K562 (cell line): ENCODE measurements around the gene XKRX. TPM values are rescaled to one million over a fixed set of nuclear protein-coding genes. Genes with fewer than 3 reads are reported as not detected.

Source experiments
- ATAC-seq: fragments of 200-7000 bp; cut with Tn5 transposase; 3 replicates; pipeline ENCODE4 v1.9.1; 2020; ENCODE audit warnings: moderate library complexity
- BruUV-seq: library from RNA; stranded (reverse); fragments of 400-500 nt; replicated peaks from 2 replicates; lab custom pipeline; 2021; lab: Mats Ljungman, UMichigan
- CTCF ChIA-PET: fragments of 300-600 bp; formaldehyde crosslinking; extraction: SDS; loops from one replicate; lab custom pipeline; 2021; ENCODE audit warnings: low intra/inter-chr PET ratio; lab: Yijun Ruan, JAX
- POLR2A ChIA-PET: fragments of 300-600, 350-650 bp; sonication (Branson Sonifier 250); formaldehyde crosslinking; extraction: SDS; loops from one replicate; lab custom pipeline; 2021; ENCODE audit warnings: antibody characterized with exemption, inconsistent platforms; lab: Yijun Ruan, JAX
- DNase-seq, 4 experiments: peaks; one replicate each; pipeline versions ENCODE4 v3.0.0 to v3.0.0-alpha.2; 2011 to 2018; ENCODE audit warnings: low spot score in 3 of 4, mixed read lengths in 3 of 4; ENCODE audit errors: extremely low read depth in 1 of 4
- FAIRE-seq: peaks from 2 replicates; lab custom pipeline; 2011; peaks lifted over from hg19 to GRCh38; lab: Jason Lieb, UNC
- H2AFZ ChIP-seq: 2 replicates; pipeline ENCODE4 v1.6.0; 2011; ENCODE audit warnings: low read depth, low read length, control low read depth, inconsistent platforms
- H3K27ac ChIP-seq: fragments of 200-600 bp; 3 replicates; pipeline ENCODE4 v1.8.0; 2011; ENCODE audit warnings: low read depth, mild to moderate bottlenecking, control low read depth, inconsistent platforms, low read length, moderate library complexity, mixed read lengths; ENCODE audit errors: extremely low read depth
- H3K27me3 ChIP-seq, 2 experiments: fragments of 300-600 bp in 1 of 2; 2 replicates in 1 of 2; 3 replicates in 1 of 2; pipeline versions ENCODE4 v1.6.0 to v1.8.0; 2011; ENCODE audit warnings: inconsistent platforms in 2 of 2, low read length in 2 of 2, mild to moderate bottlenecking in 1 of 2, mixed read lengths in 1 of 2, moderate library complexity in 1 of 2; ENCODE audit not compliant: control insufficient read depth in 2 of 2, insufficient read depth in 2 of 2
- H3K36me3 ChIP-seq: fragments of 300-600 bp; 3 replicates; pipeline ENCODE4 v1.8.0; 2011; ENCODE audit warnings: mild to moderate bottlenecking, low read length, inconsistent platforms; ENCODE audit not compliant: control insufficient read depth, insufficient read depth
- H3K4me1 ChIP-seq, 2 experiments: fragments of 200-600 bp in 1 of 2; replicated peaks in 1 of 2; 2 replicates in 1 of 2; 3 replicates in 1 of 2; pipeline versions ENCODE4 v1.5.1 to v1.8.0; 2011; ENCODE audit warnings: inconsistent platforms in 2 of 2, low read length in 2 of 2, mild to moderate bottlenecking in 1 of 2, mixed read lengths in 1 of 2, moderate library complexity in 1 of 2; ENCODE audit not compliant: control insufficient read depth in 2 of 2, insufficient read depth in 2 of 2
- H3K4me2 ChIP-seq: 2 replicates; pipeline ENCODE4 v1.6.1; 2011; ENCODE audit warnings: low read length, control low read depth, inconsistent platforms, mixed read lengths; ENCODE audit not compliant: insufficient read depth
- H3K4me3 ChIP-seq: fragments of 200-600 bp; sonication (generic), shearing (Covaris generic); 2 replicates; pipeline ENCODE4 v1.5.1; 2016; ENCODE audit warnings: control low read depth, inconsistent platforms
- H3K79me2 ChIP-seq: fragments of 200-600 bp; 3 replicates; pipeline ENCODE4 v1.8.0; 2011; ENCODE audit warnings: low read length, inconsistent platforms; ENCODE audit not compliant: control insufficient read depth, insufficient read depth
- H3K9ac ChIP-seq, 2 experiments: 2 replicates each; pipeline versions ENCODE4 v1.6.0 to v1.6.1; 2011; ENCODE audit warnings: low read depth in 2 of 2, low read length in 2 of 2, control low read depth in 1 of 2, inconsistent platforms in 1 of 2, mild to moderate bottlenecking in 1 of 2, mixed read lengths in 1 of 2; ENCODE audit not compliant: insufficient read depth in 1 of 2
- H3K9me1 ChIP-seq: one replicate; pipeline ENCODE4 v1.6.0; 2011; ENCODE audit warnings: inconsistent platforms, mild to moderate bottlenecking, low read length, moderate library complexity; ENCODE audit not compliant: control insufficient read depth, insufficient read depth
- H3K9me3 ChIP-seq: replicated peaks from 2 replicates; pipeline ENCODE4 v1.5.1; 2011; ENCODE audit warnings: low read depth, low read length, inconsistent platforms; ENCODE audit not compliant: control insufficient read depth, insufficient read depth
- H4K20me1 ChIP-seq: replicated peaks from 2 replicates; pipeline ENCODE4 v1.6.1; 2011; ENCODE audit warnings: low read length, inconsistent platforms, mixed read lengths; ENCODE audit not compliant: control insufficient read depth, insufficient read depth
- ETS2 ChIP-seq: IDR thresholded peaks from 2 replicates; pipeline ENCODE4 v1.6.1; 2016; ENCODE audit warnings: borderline replicate concordance, missing genetic modification characterization, mild to moderate bottlenecking, moderate library complexity, missing compliant biosample characterization; ENCODE audit not compliant: poor library complexity, severe bottlenecking
- HDAC3 ChIP-seq: fragments of 450-650 bp; IDR thresholded peaks from 2 replicates; pipeline ENCODE4 v1.6.1; 2018; ENCODE audit warnings: borderline replicate concordance, mild to moderate bottlenecking, moderate library complexity; ENCODE audit not compliant: partially characterized antibody
- MYNN ChIP-seq, 2 experiments: sonication (generic); formaldehyde crosslinking in 1 of 2; IDR thresholded peaks; 2 replicates each; pipeline versions ENCODE4 v1.5.0 to v1.6.1; 2016 to 2020; ENCODE audit warnings: antibody characterized with exemption in 1 of 2, missing genetic modification reagents in 1 of 2
- NFATC3 ChIP-seq: fragments of 450-650 bp; IDR thresholded peaks from 2 replicates; pipeline ENCODE4 v1.6.1; 2017; ENCODE audit warnings: mild to moderate bottlenecking
- NR2C1 ChIP-seq, 2 experiments: fragments of 450-650 bp; IDR thresholded peaks; 2 replicates each; pipeline ENCODE4 v1.6.1; 2017; ENCODE audit warnings: mild to moderate bottlenecking in 2 of 2, antibody characterized with exemption in 1 of 2, inconsistent platforms in 1 of 2, missing compliant biosample characterization in 1 of 2, missing genetic modification characterization in 1 of 2
- NUFIP1 ChIP-seq: fragments of 450-650 bp; IDR thresholded peaks from 2 replicates; pipeline ENCODE4 v1.6.1; 2018; ENCODE audit not compliant: partially characterized antibody
- SIN3B ChIP-seq: fragments of 450-650 bp; IDR thresholded peaks from 2 replicates; pipeline ENCODE4 v1.6.1; 2017; ENCODE audit warnings: low read depth, mild to moderate bottlenecking, moderate library complexity
- TEAD1 ChIP-seq, 2 experiments: fragments of 450-650 bp in 1 of 2; sonication (generic) in 1 of 2; formaldehyde crosslinking; IDR thresholded peaks; 2 replicates each; pipeline versions ENCODE4 v1.4.0 to v1.8.0; 2020 to 2022; ENCODE audit warnings: mild to moderate bottlenecking in 2 of 2, missing genetic modification reagents in 1 of 2
- ZNF140 ChIP-seq: fragments of 250-450 bp; sonication (Bioruptor Pico); IDR thresholded peaks from 2 replicates; pipeline ENCODE4 v1.8.0; 2021; ENCODE audit warnings: moderate library complexity, mild to moderate bottlenecking, inconsistent platforms
- ZNF175 ChIP-seq: fragments of 200-800 bp; sonication (Bioruptor generic); IDR thresholded peaks from 2 replicates; pipeline ENCODE4 v1.6.1; 2016; ENCODE audit warnings: low read depth, mild to moderate bottlenecking, missing genetic modification characterization, missing compliant biosample characterization
- WGBS: fragments of 100-300 bp; shearing (Covaris generic); methylation state at CpG from one replicate; pipeline ENCODE4 v1.1.6; 2016; ENCODE audit warnings: low coverage, mixed read lengths; ENCODE audit not compliant: insufficient coverage; ENCODE audit errors: missing lambda C conversion rate; 5-methylcytosine and 5-hydroxymethylcytosine counted together
- in situ Hi-C: fragments of 300-500 bp; cut with MboI; formaldehyde crosslinking; loops from 4 replicates; pipeline ENCODE4 v1.15.0; 2018; ENCODE audit warnings: inconsistent platforms, mixed read lengths
- intact Hi-C: fragments of 100-400 bp; cut with micrococcal nuclease; formaldehyde crosslinking; loops from 2 replicates; pipeline ENCODE4 v1.14.2; 2022
- polyA plus RNA-seq, 8 experiments: library from polyadenylated mRNA; depleted of rRNA in 4 of 8; stranded (reverse) in 5 of 8; unstranded in 3 of 8; fragments of >200 nt; fragmentation: Nextera tagmentation in 2 of 8; fragmentation: Illumina TruSeq in 1 of 8; extraction: Ambion mirVana in 2 of 8; extraction: Trizol in 1 of 8; gene quantifications; 2 replicates each; pipeline versions ENCODE4 v1.2.1 to v1.2.3, GENCODE V29; 2011 to 2014; ENCODE audit warnings: inconsistent platforms in 1 of 8, missing spikeins in 1 of 8
- total RNA-seq, 7 experiments: library from RNA; depleted of rRNA in 6 of 7; stranded (reverse); fragments of >200 nt in 6 of 7; fragmentation: Illumina TruSeq in 2 of 7; extraction: Trizol in 2 of 7; gene quantifications; 2 replicates each; pipeline versions ENCODE4 v1.2.1 to v1.2.3, GENCODE V29; 2011 to 2021; ENCODE audit warnings: low replicate concordance in 1 of 7
- TF ChIP-seq, protein P1 (sequence below): IDR thresholded peaks from 2 replicates; pipeline ENCODE4 v1.6.1; 2011; ENCODE audit warnings: borderline replicate concordance, low read depth, mild to moderate bottlenecking, moderate library complexity, low read length; ENCODE audit not compliant: insufficient read depth, poor library complexity, severe bottlenecking

XKRX gene
- total and polyA plus RNA-seq, 9 of the 15 experiments (the other 6 are each of a cell fraction or from before 2014, with no cell fraction given), result 0.03 TPM; not detected in 8

DNA sequence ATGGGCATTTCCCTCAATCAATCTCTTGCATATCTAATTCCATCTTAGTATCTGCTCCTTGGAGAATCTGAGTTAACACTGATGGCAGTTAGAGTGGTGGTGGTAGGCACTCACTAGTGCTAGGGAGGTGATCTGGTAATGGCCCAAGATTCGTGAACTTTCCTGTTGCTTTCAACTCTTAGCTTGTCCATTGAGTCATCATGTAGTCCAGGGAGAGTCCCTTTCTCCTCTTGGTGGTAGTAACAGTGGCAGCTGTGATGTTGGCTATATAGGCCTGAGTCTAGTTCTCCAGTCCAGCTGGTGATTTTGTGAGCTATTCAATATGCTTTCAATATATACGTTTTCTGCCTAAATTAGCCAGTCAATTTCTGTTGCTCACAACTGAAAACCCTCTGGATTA is 7.0 kb upstream of the XKRX start:
- POLR2A ChIA-PET, result no interaction called here
- Histone ChIP-seq H3K4me3 (no peak overlapping the region), H4K20me1 (no peaks in the 10 kb centered on the region), H3K9me1 (no peaks in the 10 kb centered on the region), H3K36me3 (no peaks in the 10 kb centered on the region), H3K4me2 (no peak overlapping the region), H3K9ac (no peak overlapping the region), H3K79me2 (no peaks in the 10 kb centered on the region), H3K9me3 (no peaks in the 10 kb centered on the region), H3K27ac (no peak overlapping the region), H3K27me3 (no peaks in the 10 kb centered on the region), H3K4me1 (no peaks in the 10 kb centered on the region), H2AFZ (no peak overlapping the region)
- intact Hi-C loops (no loop called here), in situ Hi-C loops (no loop called here)
- DNase-seq (no peak), ATAC-seq (no peak), FAIRE-seq (no peak)
- CTCF ChIA-PET, result no interaction called here
- TF ChIP-seq HDAC3 (no peak), ETS2 (tag) (no peak), ZNF175 (CRISPR knock-in tag) (no peak), ZNF140 (no peak), NFATC3 (no peak), MYNN (IDR thresholded peaks at IDR 0.05) (no peak), MYNN (CRISPR knock-in tag; IDR thresholded peaks at IDR 0.05) (no peak), NR2C1 (IDR thresholded peaks at IDR 0.05) (no peak), NR2C1 (tag; IDR thresholded peaks at IDR 0.05) (no peak), NUFIP1 (no peak), TEAD1 (CRISPR knock-in tag; IDR thresholded peaks at IDR 0.05) (no peak), SIN3B (no peak)
- TF ChIP-seq, protein P1, sequence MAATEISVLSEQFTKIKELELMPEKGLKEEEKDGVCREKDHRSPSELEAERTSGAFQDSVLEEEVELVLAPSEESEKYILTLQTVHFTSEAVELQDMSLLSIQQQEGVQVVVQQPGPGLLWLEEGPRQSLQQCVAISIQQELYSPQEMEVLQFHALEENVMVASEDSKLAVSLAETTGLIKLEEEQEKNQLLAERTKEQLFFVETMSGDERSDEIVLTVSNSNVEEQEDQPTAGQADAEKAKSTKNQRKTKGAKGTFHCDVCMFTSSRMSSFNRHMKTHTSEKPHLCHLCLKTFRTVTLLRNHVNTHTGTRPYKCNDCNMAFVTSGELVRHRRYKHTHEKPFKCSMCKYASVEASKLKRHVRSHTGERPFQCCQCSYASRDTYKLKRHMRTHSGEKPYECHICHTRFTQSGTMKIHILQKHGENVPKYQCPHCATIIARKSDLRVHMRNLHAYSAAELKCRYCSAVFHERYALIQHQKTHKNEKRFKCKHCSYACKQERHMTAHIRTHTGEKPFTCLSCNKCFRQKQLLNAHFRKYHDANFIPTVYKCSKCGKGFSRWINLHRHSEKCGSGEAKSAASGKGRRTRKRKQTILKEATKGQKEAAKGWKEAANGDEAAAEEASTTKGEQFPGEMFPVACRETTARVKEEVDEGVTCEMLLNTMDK, result no peak
- 12% methylated on average over 1 of the region's 2 CpGs for WGBS
- no TSS peak for BruUV-seq
